Activated naive CD8-positive, alpha-beta T cell treated with anti-CD3 and anti-CD28 coated beads, Interleukin-2, amount 10 ng/mL, durations not matched to agents 7 days and 5 days (primary cell): ENCODE data around the gene SSU72. TPM values are rescaled to one million over a fixed set of nuclear protein-coding genes. Genes with fewer than 3 reads are reported as not detected.
"Not testable (repeated sequence)": the region's sequence is repeated elsewhere in the genome, so short reads cannot be mapped to it uniquely, and the experiment has no call there.

Experiments
- ATAC-seq: fragments of 150-1000 bp; cut with Tn5 transposase; one replicate; pipeline ENCODE4 v1.10.0; 2021; ENCODE audit warnings: low read depth, moderate library complexity
- POLR2A ChIA-PET: fragments of 350-600 bp; sonication (Branson Sonifier 250); formaldehyde crosslinking; loops from one replicate; lab custom pipeline; 2021; ENCODE audit warnings: antibody characterized with exemption; lab: Charles Lee
- DNase-seq: peaks from one replicate; pipeline ENCODE4 v3.0.0; 2021
- H3K27ac Mint-ChIP-seq: one replicate; pipeline ENCODE4 v1.8.0; 2022; ENCODE audit warnings: mild to moderate bottlenecking, mixed read lengths
- H3K27me3 Mint-ChIP-seq: one replicate; pipeline ENCODE4 v1.8.0; 2022; ENCODE audit warnings: mild to moderate bottlenecking, moderate library complexity, mixed read lengths
- H3K36me3 Mint-ChIP-seq: one replicate; pipeline ENCODE4 v1.8.0; 2021; ENCODE audit warnings: mild to moderate bottlenecking, mixed read lengths
- H3K4me1 Mint-ChIP-seq: one replicate; pipeline ENCODE4 v1.8.0; 2021; ENCODE audit warnings: mixed read lengths
- H3K4me3 Mint-ChIP-seq: one replicate; pipeline ENCODE4 v1.8.0; 2022; ENCODE audit warnings: mild to moderate bottlenecking, moderate library complexity, mixed read lengths
- H3K9me3 Mint-ChIP-seq: one replicate; pipeline ENCODE4 v1.8.0; 2021; ENCODE audit warnings: mixed read lengths
- total RNA-seq, 2 experiments: library from RNA; stranded (reverse); gene quantifications; one replicate each; pipeline ENCODE4 v1.2.3, GENCODE V29; 2021

The SSU72 gene
- total RNA-seq, 2 experiments from 2014 or later: 118 TPM

DNA sequence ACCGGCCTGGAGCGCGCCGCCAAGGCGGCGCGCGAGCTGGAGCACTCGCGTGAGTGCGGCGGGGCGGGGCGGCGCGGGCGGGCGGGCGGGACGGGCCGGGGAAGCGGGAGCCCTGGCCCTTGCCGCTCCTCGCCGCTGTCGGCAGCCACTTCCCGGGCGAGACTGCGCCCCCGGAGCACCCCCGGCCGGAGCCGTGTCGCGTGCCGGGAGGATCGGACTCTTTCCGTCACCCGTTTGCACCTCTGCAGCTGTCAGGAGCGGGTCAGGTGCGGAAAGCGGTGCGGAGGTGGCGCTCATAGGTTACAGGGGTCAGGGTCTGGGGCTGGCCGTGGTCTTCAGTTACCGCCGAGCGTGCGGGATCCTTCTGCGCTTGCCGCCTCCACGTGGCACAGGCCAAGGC lies 62.2 kb downstream of the SSU72 start:
- not testable (repeated sequence) for H3K4me1 Mint-ChIP-seq, H3K27ac Mint-ChIP-seq, H3K36me3 Mint-ChIP-seq

GRCh38 chr1:1511533-1512285 lies 63.0 kb downstream of the SSU72 start, which contains the start of gene ATAD3A:
TSS of gene ATAD3A (plus strand) at chr1:1512162. CDS start at chr1:1512269, 107 bp downstream.
- peak within 1 kb of the TSS; percentile 91 for H3K4me3 Mint-ChIP-seq
- peak; percentile 94 for ATAC-seq

More for the DNA sequence above, 62.2 kb downstream of the SSU72 start:
- peak; percentile 24 for ATAC-seq
- H3K27me3 Mint-ChIP-seq, POLR2A ChIA-PET, H3K9me3 Mint-ChIP-seq: not testable (repeated sequence)
- DNase-seq: peak; percentile 61
- H3K4me3 Mint-ChIP-seq: peak overlapping the region; percentile 69

DNA sequence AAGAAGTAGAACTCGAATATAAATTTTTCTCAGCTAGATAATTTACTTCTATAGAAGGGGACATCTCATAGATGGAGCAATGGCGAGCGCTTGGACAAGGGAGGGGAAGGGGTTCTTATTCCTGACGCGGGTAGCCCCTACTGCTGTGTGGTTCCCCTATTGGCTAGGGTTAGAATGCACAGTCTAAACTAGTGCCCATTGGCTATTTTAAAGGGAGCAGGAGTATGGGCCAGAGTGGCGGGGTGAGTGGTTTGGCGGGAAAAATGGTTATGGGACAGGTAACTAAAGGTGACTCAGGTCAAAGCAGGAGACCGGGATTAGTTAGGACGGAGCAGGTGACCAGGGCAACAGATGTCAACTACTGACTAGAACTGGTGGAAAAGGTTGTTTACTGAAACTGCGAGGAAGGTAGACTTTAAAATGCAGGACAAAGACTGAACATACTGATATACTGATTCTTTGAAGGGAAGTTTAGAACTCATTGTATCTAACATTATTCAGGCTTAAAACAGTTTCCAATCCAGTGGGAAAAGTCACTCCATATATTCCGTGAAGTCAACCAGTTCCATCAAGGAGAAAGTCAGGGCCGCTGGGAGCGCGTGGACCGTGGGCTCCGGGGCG lies 63.6 kb downstream of the SSU72 start:
- Mint-ChIP-seq H3K4me1 (peaks cover 7% of the 10 kb centered on the region), H3K27me3 (no peaks in the 10 kb centered on the region), H3K36me3 (no peaks in the 10 kb centered on the region), H3K27ac (peak overlapping the region; percentile 87), H3K4me3 (peak overlapping the region; percentile 89), H3K9me3 (no peaks in the 10 kb centered on the region)
- no peak for ATAC-seq
- DNase-seq: no peak
- POLR2A ChIA-PET: interaction anchor here (0.9 kb wide), 1 partner anchor 120 kb away, joined by 3 read pairs; no protein-coding TSS in a partner anchor

More at GRCh38 chr1:1511533-1512285, 63.0 kb downstream of the SSU72 start, which contains the start of gene ATAD3A:
- POLR2A ChIA-PET: interaction anchor here (0.6 to 0.9 kb wide), 2 partner anchors 112 to 119 kb away, joined by 3 to 4 read pairs; partner anchors contain the start of gene CCNL2
- Mint-ChIP-seq H3K27me3 (no peaks in the 10 kb centered on the region), H3K27ac (peak within 1 kb of the TSS; percentile 88), H3K4me1 (peaks cover 6% of the 10 kb centered on the region), H3K36me3 (no peaks in the 10 kb centered on the region), H3K9me3 (no peaks in the 10 kb centered on the region)
- DNase-seq: peak; percentile 95

GRCh38 chr1:1509465-1509850 lies 65.2 kb downstream of the SSU72 start:
- H3K27me3 Mint-ChIP-seq, H3K9me3 Mint-ChIP-seq, DNase-seq, H3K36me3 Mint-ChIP-seq, ATAC-seq, H3K4me3 Mint-ChIP-seq, H3K27ac Mint-ChIP-seq, POLR2A ChIA-PET: not testable (repeated sequence)
- peaks cover 15% of the 10 kb centered on the region for H3K4me1 Mint-ChIP-seq

DNA sequence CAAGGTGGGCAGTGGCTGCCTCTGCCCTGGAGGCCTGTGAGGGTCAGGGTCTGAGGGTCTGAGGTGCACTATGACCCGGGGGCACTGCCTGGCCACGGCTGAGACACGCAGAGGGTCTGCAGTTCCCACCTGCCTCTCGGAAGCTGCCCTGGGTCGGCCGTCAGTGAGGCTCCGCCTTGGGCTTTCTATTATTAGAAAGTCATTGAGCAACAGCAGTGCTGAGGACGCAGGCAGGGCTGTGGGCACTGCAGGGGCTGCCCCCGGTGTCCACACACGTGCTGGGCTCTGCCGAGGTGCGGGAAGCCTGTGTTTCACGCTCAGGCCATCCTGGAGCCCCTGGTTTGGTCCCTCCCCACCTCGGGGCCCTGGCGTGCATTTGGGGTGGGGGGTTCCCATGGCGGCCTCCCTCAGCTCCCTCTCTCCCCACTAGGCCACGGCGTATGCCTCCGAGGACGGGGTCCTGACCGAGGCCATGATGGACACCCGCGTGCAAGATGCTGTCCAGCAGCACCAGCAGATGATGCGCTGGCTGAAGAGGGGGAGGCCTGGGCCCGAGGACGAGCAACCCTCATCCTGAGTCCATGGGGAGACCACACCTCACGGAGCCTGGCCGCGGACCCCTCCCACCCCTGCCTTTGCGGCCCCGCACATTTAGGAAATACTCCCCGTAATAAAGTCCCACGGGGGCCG lies 65.7 kb downstream of the SSU72 start:
- H3K4me3 Mint-ChIP-seq, H3K36me3 Mint-ChIP-seq, H3K27ac Mint-ChIP-seq, DNase-seq, H3K27me3 Mint-ChIP-seq, H3K9me3 Mint-ChIP-seq, ATAC-seq, POLR2A ChIA-PET: not testable (repeated sequence)
- H3K4me1 Mint-ChIP-seq: peaks cover 15% of the 10 kb centered on the region

DNA sequence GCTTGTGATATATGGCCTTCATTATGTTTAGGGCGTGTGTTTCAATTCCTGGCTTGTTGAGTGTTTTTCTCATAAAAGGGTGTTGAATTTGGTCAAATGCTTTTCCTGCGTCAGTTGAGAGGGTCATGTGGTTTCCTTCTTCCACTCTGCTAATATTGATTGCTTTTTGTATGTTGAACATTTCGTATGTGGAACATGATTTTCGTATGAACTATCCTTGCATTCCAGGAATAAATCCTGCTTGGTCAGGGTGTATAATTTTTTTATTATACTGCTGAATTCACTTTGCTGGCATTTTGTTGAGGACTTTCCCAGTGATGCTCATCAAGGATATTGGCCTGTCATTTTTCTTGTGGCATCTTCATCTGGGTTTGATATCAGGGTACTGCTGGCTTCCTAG lies 67.4 kb downstream of the SSU72 start:
- ATAC-seq (no peak), DNase-seq (no peak)
- Mint-ChIP-seq H3K4me3 (no peak overlapping the region), H3K36me3 (no peaks in the 10 kb centered on the region), H3K27ac (no peak overlapping the region), H3K4me1 (peaks cover 14% of the 10 kb centered on the region), H3K9me3 (no peaks in the 10 kb centered on the region), H3K27me3 (no peaks in the 10 kb centered on the region)
- POLR2A ChIA-PET: interaction anchor here (0.7 kb wide), 1 partner anchor 270 kb away, joined by 4 read pairs; no protein-coding TSS in a partner anchor

GRCh38 chr1:1505801-1506200 lies 68.9 kb downstream of the SSU72 start:
- POLR2A ChIA-PET: interaction anchor here (1.9 kb wide), 1 partner anchor 98 kb away, joined by 9 read pairs; the partner anchor contains the start of gene MRPL20
- not testable (repeated sequence) for H3K27me3 Mint-ChIP-seq, H3K9me3 Mint-ChIP-seq, H3K36me3 Mint-ChIP-seq, DNase-seq, ATAC-seq
- Mint-ChIP-seq H3K27ac (peak overlapping the region; percentile 46), H3K4me1 (peaks cover 10% of the 10 kb centered on the region), H3K4me3 (peak overlapping the region; percentile 74)

DNA sequence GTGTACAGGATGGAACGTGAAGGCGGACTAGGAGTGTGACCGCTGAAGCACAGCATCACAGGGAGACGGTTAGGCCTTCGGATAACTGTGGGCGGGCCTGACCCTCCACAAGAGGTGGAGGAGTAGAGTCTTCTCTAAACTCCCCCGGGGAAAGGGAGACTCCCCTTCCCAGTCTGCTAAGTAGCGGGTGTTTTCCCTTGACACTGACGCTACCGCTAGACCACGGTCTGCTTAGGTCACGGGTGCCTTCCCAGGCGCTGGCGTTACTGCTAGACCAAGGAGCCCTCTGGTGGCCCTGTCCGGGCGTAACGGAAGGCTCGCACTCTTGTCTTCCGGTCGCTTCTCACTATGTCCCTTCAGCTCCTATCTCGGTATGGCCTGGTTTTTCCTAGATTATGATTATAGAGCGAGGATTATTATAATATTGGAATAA lies 69.3 kb downstream of the SSU72 start:
- H3K36me3 Mint-ChIP-seq, H3K9me3 Mint-ChIP-seq, H3K4me1 Mint-ChIP-seq, H3K27me3 Mint-ChIP-seq, DNase-seq: not testable (repeated sequence)
- POLR2A ChIA-PET: interaction anchor here (1.7 to 1.9 kb wide), 2 partner anchors 98 to 106 kb away, joined by 5 to 9 read pairs; partner anchors contain the start of genes CCNL2 and MRPL20
- peak; percentile 28 for ATAC-seq
- H3K27ac Mint-ChIP-seq: peak overlapping the region; percentile 94
- peak overlapping the region; percentile 74 for H3K4me3 Mint-ChIP-seq

DNA sequence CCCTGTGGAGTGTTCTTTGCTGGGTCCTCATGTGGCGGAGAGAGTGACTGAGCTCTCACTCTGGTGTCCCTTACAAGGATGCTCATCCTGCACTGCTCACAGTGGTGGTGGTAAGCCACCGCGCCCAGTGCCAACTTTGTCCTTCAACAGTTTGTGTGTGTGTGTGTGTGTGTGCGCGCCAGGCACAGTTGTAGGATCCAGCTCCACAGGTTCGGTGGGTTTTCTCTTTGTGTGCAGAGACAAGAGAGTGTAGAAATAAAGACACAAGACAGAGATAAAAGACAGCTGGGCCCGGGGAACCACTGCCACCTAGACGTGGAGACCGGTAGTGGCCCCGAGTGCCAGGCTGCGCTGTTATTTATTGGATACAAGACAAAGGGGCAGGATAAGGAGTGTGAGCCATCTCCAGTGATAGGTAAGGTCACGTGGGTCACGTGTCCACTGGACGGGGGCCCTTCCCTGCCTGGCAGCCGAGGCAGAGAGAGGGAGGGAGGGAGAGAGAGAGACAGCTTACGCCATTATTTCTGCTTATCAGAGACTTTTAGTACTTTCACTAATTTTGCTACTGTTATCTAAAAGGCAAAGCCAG lies 69.8 kb downstream of the SSU72 start:
- POLR2A ChIA-PET: interaction anchor here (1.1 to 1.9 kb wide), 3 partner anchors 97 to 105 kb away, joined by 3 to 9 read pairs (median 5); partner anchors contain the start of genes CCNL2 and MRPL20

DNA sequence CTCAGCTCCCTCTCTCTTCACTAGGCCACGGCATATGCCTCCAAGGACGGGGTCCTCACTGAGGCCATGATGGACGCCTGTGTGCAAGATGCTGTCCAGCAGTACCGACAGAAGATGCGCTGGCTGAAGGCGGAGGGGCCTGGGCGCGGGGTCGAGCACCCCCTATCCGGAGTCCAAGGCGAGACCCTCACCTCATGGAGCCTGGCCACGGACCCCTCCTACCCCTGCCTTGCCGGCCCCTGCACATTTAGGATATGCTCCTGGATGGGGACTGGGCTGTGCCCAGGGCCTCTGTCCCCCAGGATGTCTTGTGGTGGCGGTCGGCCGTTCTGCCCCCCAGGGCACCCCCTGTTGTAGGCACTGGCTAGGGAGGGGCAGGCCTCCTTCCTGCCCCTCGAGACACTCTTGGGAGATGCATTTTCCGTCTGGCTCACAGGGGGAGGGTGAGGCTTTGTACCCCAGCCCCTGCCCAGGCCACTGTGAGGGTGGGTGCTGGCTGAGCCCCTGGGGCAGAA lies 79.1 kb downstream of the SSU72 start:
- H3K36me3 Mint-ChIP-seq: peaks cover 32% of the 10 kb centered on the region

More for the DNA sequence above, 69.8 kb downstream of the SSU72 start:
- ATAC-seq: peak; percentile 62
- H3K27ac Mint-ChIP-seq: peak overlapping the region; percentile 94
- H3K4me3 Mint-ChIP-seq: peak overlapping the region; percentile 74
- not testable (repeated sequence) for H3K9me3 Mint-ChIP-seq, H3K4me1 Mint-ChIP-seq, H3K27me3 Mint-ChIP-seq, H3K36me3 Mint-ChIP-seq
- peak; percentile 77 for DNase-seq

GRCh38 chr1:1494311-1494710 lies 80.4 kb downstream of the SSU72 start:
- H3K9me3 Mint-ChIP-seq, H3K27me3 Mint-ChIP-seq, H3K4me3 Mint-ChIP-seq, H3K27ac Mint-ChIP-seq, H3K4me1 Mint-ChIP-seq, DNase-seq, POLR2A ChIA-PET, ATAC-seq: not testable (repeated sequence)
- peaks cover 41% of the 10 kb centered on the region for H3K36me3 Mint-ChIP-seq

More for the DNA sequence above, 79.1 kb downstream of the SSU72 start:
- POLR2A ChIA-PET, DNase-seq, H3K27ac Mint-ChIP-seq, H3K4me3 Mint-ChIP-seq, H3K9me3 Mint-ChIP-seq, ATAC-seq, H3K27me3 Mint-ChIP-seq, H3K4me1 Mint-ChIP-seq: not testable (repeated sequence)
